ENCODE data around the gene COL23A1.

- TF ChIP-seq ZNF121 (CRISPR knock-in tag; IDR thresholded peaks at IDR 0.05) (no peak), CTCF (IDR thresholded peaks at IDR 0.05) (no peak), GABPB1 (CRISPR knock-in tag; IDR thresholded peaks at IDR 0.05) (no peak), ETV6 (CRISPR knock-in tag; IDR thresholded peaks at IDR 0.05) (no peak), ZBTB43 (CRISPR knock-in tag; IDR thresholded peaks at IDR 0.05) (no peak), FOXP1 (CRISPR knock-in tag; IDR thresholded peaks at IDR 0.05; ENCODE audit: borderline replicate concordance) (no peak), ZNF232 (CRISPR knock-in tag; IDR thresholded peaks at IDR 0.05) (no peak), MXD4 (CRISPR knock-in tag; IDR thresholded peaks at IDR 0.05; ENCODE audit: borderline replicate concordance) (no peak)
Measured at GRCh38 chr5:178450121-178451028, 139.8 kb downstream of the COL23A1 start.
